ENCODE results near the gene NAA16.

DNA sequence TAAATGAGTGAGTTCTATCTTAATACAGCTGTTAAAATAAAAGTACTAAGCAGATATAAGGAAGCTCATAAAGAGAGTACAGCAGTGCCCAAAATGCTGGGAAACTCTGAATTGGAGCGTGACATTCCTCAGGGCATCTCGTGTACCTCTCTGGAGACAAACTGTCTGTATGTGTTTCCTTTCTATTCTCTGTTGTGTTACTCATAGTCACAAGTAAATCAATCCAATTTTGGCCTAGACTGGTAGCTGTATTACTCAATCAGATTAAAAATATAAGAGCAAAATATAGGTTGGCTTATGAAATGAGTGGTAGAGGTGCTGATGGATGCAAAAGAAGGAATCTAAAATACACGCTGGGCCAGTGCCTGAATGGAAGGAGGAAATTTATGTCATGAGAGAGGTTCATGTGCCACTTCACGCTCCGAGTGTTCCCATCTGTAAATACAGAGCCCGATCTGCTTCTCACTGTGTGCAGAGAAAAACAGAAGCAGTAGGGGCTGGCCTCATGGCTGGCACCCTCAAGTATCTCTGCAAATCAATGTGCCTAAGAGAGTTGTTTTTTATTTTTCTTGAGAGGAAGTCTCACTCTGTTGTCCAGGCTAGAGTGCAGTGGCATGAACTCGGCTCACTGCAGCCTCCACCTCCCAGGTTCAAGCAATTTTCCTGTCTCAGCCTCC, 87.6 kb downstream of the NAA16 start:
- TF ChIP-seq, protein P1, sequence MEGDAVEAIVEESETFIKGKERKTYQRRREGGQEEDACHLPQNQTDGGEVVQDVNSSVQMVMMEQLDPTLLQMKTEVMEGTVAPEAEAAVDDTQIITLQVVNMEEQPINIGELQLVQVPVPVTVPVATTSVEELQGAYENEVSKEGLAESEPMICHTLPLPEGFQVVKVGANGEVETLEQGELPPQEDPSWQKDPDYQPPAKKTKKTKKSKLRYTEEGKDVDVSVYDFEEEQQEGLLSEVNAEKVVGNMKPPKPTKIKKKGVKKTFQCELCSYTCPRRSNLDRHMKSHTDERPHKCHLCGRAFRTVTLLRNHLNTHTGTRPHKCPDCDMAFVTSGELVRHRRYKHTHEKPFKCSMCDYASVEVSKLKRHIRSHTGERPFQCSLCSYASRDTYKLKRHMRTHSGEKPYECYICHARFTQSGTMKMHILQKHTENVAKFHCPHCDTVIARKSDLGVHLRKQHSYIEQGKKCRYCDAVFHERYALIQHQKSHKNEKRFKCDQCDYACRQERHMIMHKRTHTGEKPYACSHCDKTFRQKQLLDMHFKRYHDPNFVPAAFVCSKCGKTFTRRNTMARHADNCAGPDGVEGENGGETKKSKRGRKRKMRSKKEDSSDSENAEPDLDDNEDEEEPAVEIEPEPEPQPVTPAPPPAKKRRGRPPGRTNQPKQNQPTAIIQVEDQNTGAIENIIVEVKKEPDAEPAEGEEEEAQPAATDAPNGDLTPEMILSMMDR (IDR thresholded peaks at IDR 0.05), result no peak
- TF ChIP-seq POLR2A (IDR thresholded peaks at IDR 0.05), result no peak

Data from uterus (tissue), 2 donors.